IMR-90 (cell line): ENCODE measurements around the gene SNX15. TPM values are rescaled to one million over a fixed set of nuclear protein-coding genes. Genes with fewer than 3 reads are reported as not detected.

Experiments used
- ATAC-seq: fragments of 200-7000 bp; cut with Tn5 transposase; 2 replicates; pipeline ENCODE4 v1.9.1; 2020; ENCODE audit warnings: low read depth, mild to moderate bottlenecking, moderate library complexity
- BruUV-seq: library from RNA; stranded (reverse); fragments of 400-500 nt; replicated peaks from 2 replicates; lab custom pipeline; 2021; lab: Mats Ljungman, UMichigan
- CTCF ChIA-PET: fragments of 300-600 bp; formaldehyde crosslinking; extraction: SDS; loops from one replicate; lab custom pipeline; 2021; ENCODE audit warnings: antibody characterized with exemption; lab: Yijun Ruan, JAX
- POLR2A ChIA-PET: fragments of 300-600 bp; sonication (Branson Sonifier 250); formaldehyde crosslinking; loops from one replicate; lab custom pipeline; 2022; ENCODE audit warnings: antibody characterized with exemption; ENCODE audit not compliant: unreplicated experiment; lab: Charles Lee
- DNase-seq: peaks from one replicate; pipeline ENCODE4 v3.0.0; 2013
- H2AFZ ChIP-seq: replicated peaks from 2 replicates; pipeline ENCODE3; 2013; ENCODE audit warnings: low read length, mild to moderate bottlenecking; ENCODE audit not compliant: poor library complexity
- H2AK5ac ChIP-seq: 2 replicates; pipeline ENCODE4 v1.6.1; 2013; ENCODE audit warnings: low read depth, low read length, inconsistent platforms
- H2AK9ac ChIP-seq: replicated peaks from 2 replicates; pipeline ENCODE3; 2013; ENCODE audit warnings: mild to moderate bottlenecking, low read depth, low read length, moderate library complexity; ENCODE audit not compliant: poor library complexity
- H2BK120ac ChIP-seq: 2 replicates; pipeline ENCODE4 v1.6.1; 2013; ENCODE audit warnings: low read depth, low read length, inconsistent platforms
- H2BK15ac ChIP-seq: 3 replicates; pipeline ENCODE4 v1.6.1; 2013; ENCODE audit warnings: low read depth, low read length, inconsistent platforms
- H2BK20ac ChIP-seq: 2 replicates; pipeline ENCODE4 v1.6.1; 2013; ENCODE audit warnings: low read depth, mild to moderate bottlenecking, inconsistent platforms, low read length, moderate library complexity
- H2BK5ac ChIP-seq: 2 replicates; pipeline ENCODE4 v1.6.1; 2013; ENCODE audit warnings: mild to moderate bottlenecking, low read depth, low read length, inconsistent platforms; ENCODE audit not compliant: poor library complexity, severe bottlenecking
- H3K14ac ChIP-seq: replicated peaks from 2 replicates; pipeline ENCODE4 v1.6.1; 2013; ENCODE audit warnings: low read depth, low read length, inconsistent platforms
- H3K18ac ChIP-seq: 2 replicates; pipeline ENCODE4 v1.6.1; 2013; ENCODE audit warnings: low read depth, low read length, control low read depth
- H3K23ac ChIP-seq: 2 replicates; pipeline ENCODE4 v1.6.1; 2013; ENCODE audit warnings: low read depth, low read length, inconsistent platforms
- H3K27ac ChIP-seq: 2 replicates; pipeline ENCODE4 v1.5.1; 2013; ENCODE audit warnings: mild to moderate bottlenecking, control low read depth, low read length; ENCODE audit not compliant: insufficient read depth
- H3K27me3 ChIP-seq: 2 replicates; pipeline ENCODE4 v1.6.1; 2013; ENCODE audit warnings: low read length; ENCODE audit not compliant: control insufficient read depth, insufficient read depth
- H3K36me3 ChIP-seq: 2 replicates; pipeline ENCODE4 v1.6.1; 2013; ENCODE audit warnings: low read length, mixed read lengths; ENCODE audit not compliant: control insufficient read depth, insufficient read depth
- H3K4ac ChIP-seq: 2 replicates; pipeline ENCODE4 v1.6.1; 2013; ENCODE audit warnings: low read depth, low read length, inconsistent platforms
- H3K4me1 ChIP-seq: 2 replicates; pipeline ENCODE4 v1.6.1; 2013; ENCODE audit warnings: low read length, mixed read lengths; ENCODE audit not compliant: control insufficient read depth, insufficient read depth
- H3K4me2 ChIP-seq: 2 replicates; pipeline ENCODE4 v1.6.1; 2013; ENCODE audit warnings: low read depth, mild to moderate bottlenecking, control low read depth, low read length, moderate library complexity
- H3K4me3 ChIP-seq: 2 replicates; pipeline ENCODE4 v1.5.1; 2013; ENCODE audit warnings: low read depth, mild to moderate bottlenecking, control low read depth, low read length, moderate library complexity; ENCODE audit not compliant: insufficient read depth
- H3K56ac ChIP-seq: 2 replicates; pipeline ENCODE4 v1.6.1; 2013; ENCODE audit warnings: low read length, inconsistent platforms; ENCODE audit not compliant: insufficient read depth; ENCODE audit errors: extremely low read depth
- H3K79me1 ChIP-seq, 2 experiments: 2 replicates each; pipeline ENCODE4 v1.6.1; 2013; ENCODE audit warnings: low read length in 2 of 2, inconsistent platforms in 1 of 2, low read depth in 1 of 2
- H3K9ac ChIP-seq: 2 replicates; pipeline ENCODE4 v1.6.1; 2013; ENCODE audit warnings: low read depth, low read length, control low read depth
- H3K9me1 ChIP-seq: 2 replicates; pipeline ENCODE4 v1.6.1; 2013; ENCODE audit warnings: low read length, inconsistent platforms; ENCODE audit not compliant: insufficient read depth
- H3K9me3 ChIP-seq: 2 replicates; pipeline ENCODE4 v1.6.1; 2013; ENCODE audit warnings: low read length; ENCODE audit not compliant: control insufficient read depth, insufficient read depth
- H4K20me1 ChIP-seq: 2 replicates; pipeline ENCODE4 v1.6.1; 2013; ENCODE audit warnings: low read length, inconsistent platforms; ENCODE audit not compliant: insufficient read depth
- H4K5ac ChIP-seq: 2 replicates; pipeline ENCODE4 v1.6.1; 2013; ENCODE audit warnings: mild to moderate bottlenecking, low read depth, low read length, control low read depth
- H4K8ac ChIP-seq, 2 experiments: 2 replicates each; pipeline ENCODE4 v1.6.1; 2013; ENCODE audit warnings: low read depth in 2 of 2, low read length in 2 of 2, control low read depth in 1 of 2, inconsistent platforms in 1 of 2
- H4K91ac ChIP-seq: 2 replicates; pipeline ENCODE4 v1.6.1; 2013; ENCODE audit warnings: low read depth, low read length, inconsistent platforms; ENCODE audit not compliant: insufficient read depth
- BHLHE40 ChIP-seq: fragments of 150-350 bp; IDR thresholded peaks from 2 replicates; pipeline ENCODE4 v1.6.1; 2016; ENCODE audit warnings: mild to moderate bottlenecking, low read depth, low read length
- CEBPB ChIP-seq: IDR thresholded peaks from 2 replicates; pipeline ENCODE4 v1.6.1; 2012; ENCODE audit warnings: low read depth, low read length, improper control_type of control experiment
- CHD1 ChIP-seq: IDR thresholded peaks from 2 replicates; pipeline ENCODE4 v1.6.1; 2012; ENCODE audit warnings: low read depth, low read length, improper control_type of control experiment
- CTCF ChIP-seq: conservative IDR thresholded peaks from 2 replicates; pipeline ENCODE4 v1.5.1; 2012; ENCODE audit warnings: mild to moderate bottlenecking, low read depth, low read length, improper control_type of control experiment
- FOS ChIP-seq: fragments of 150-350 bp; IDR thresholded peaks from 2 replicates; pipeline ENCODE4 v1.6.1; 2016; ENCODE audit warnings: low read depth, low read length
- MAFK ChIP-seq: IDR thresholded peaks from 2 replicates; pipeline ENCODE4 v1.6.1; 2012; ENCODE audit warnings: low read depth, low read length, improper control_type of control experiment
- MAZ ChIP-seq: IDR thresholded peaks from 2 replicates; pipeline ENCODE4 v1.6.1; 2012; ENCODE audit warnings: low read depth, mild to moderate bottlenecking, low read length, improper control_type of control experiment, moderate library complexity, borderline replicate concordance
- MXI1 ChIP-seq: IDR thresholded peaks from 2 replicates; pipeline ENCODE4 v1.6.1; 2012; ENCODE audit warnings: low read depth, mild to moderate bottlenecking, low read length, moderate library complexity, borderline replicate concordance
- POLR2A ChIP-seq: IDR thresholded peaks from 2 replicates; pipeline ENCODE4 v1.6.1; 2012; ENCODE audit warnings: mild to moderate bottlenecking, low read depth, low read length
- RAD21 ChIP-seq: IDR thresholded peaks from 2 replicates; pipeline ENCODE4 v1.6.1; 2012; ENCODE audit warnings: low read length, improper control_type of control experiment
- RCOR1 ChIP-seq: IDR thresholded peaks from 2 replicates; pipeline ENCODE4 v1.6.1; 2012; ENCODE audit warnings: mild to moderate bottlenecking, low read length, improper control_type of control experiment; ENCODE audit not compliant: insufficient replicate concordance
- RFX5 ChIP-seq: IDR thresholded peaks from 2 replicates; pipeline ENCODE4 v1.8.0; 2012; ENCODE audit warnings: low read depth, mild to moderate bottlenecking, low read length, moderate library complexity
- SMC3 ChIP-seq: fragments of 150-350 bp; IDR thresholded peaks from 2 replicates; pipeline ENCODE4 v1.6.1; 2016; ENCODE audit warnings: low read depth, mild to moderate bottlenecking, antibody characterized with exemption, low read length, moderate library complexity
- USF2 ChIP-seq: fragments of 150-350 bp; IDR thresholded peaks from 2 replicates; pipeline ENCODE4 v1.6.1; 2017; ENCODE audit warnings: mild to moderate bottlenecking, antibody characterized with exemption, low read length, low read depth
- WGBS, 2 experiments: methylation state at CpG; one replicate each; pipeline versions ENCODE4 v1.1.5 to v1.1.7; 2013; ENCODE audit warnings: missing lambda C conversion rate in 2 of 2; ENCODE audit not compliant: insufficient read length in 1 of 2; ENCODE audit errors: extremely low coverage in 2 of 2; 5-methylcytosine and 5-hydroxymethylcytosine counted together
- dilution Hi-C: fragments of 300-500 bp; cut with HindIII; formaldehyde crosslinking; loops from one replicate; pipeline ENCODE4 v1.14.3; 2018; ENCODE audit warnings: low sequenced_read_pairs; ENCODE audit not compliant: unreplicated experiment
- in situ Hi-C: fragments of 300-500 bp; cut with MboI; formaldehyde crosslinking; loops from 3 replicates; pipeline ENCODE4 v1.14.3; 2019; ENCODE audit warnings: low sequenced_read_pairs, inconsistent platforms, mixed read lengths
- intact Hi-C: fragments of 100-400 bp; cut with micrococcal nuclease; formaldehyde crosslinking; loops from 2 replicates; pipeline ENCODE4 v1.10.0; 2022
- polyA plus RNA-seq, 3 experiments: library from polyadenylated mRNA; depleted of rRNA; stranded (reverse); fragments of >200 nt; gene quantifications; 2 replicates each; pipeline ENCODE4 v1.2.3, GENCODE V29; 2012; ENCODE audit warnings: low replicate concordance in 1 of 3
- total RNA-seq: library from RNA; depleted of rRNA; stranded (reverse); fragments of >200 nt; gene quantifications from 2 replicates; pipeline ENCODE4 v1.2.3, GENCODE V29; 2012
- TF ChIP-seq, protein P1 (sequence below): fragments of 150-350 bp; IDR thresholded peaks from 2 replicates; pipeline ENCODE4 v1.6.1; 2016; ENCODE audit warnings: low read depth, mild to moderate bottlenecking, low read length, moderate library complexity, borderline replicate concordance

The SNX15 gene
- total and polyA plus RNA-seq, 2 of the 4 experiments (the other 2 are of a cell fraction): 9.0 to 16.3 TPM

DNA sequence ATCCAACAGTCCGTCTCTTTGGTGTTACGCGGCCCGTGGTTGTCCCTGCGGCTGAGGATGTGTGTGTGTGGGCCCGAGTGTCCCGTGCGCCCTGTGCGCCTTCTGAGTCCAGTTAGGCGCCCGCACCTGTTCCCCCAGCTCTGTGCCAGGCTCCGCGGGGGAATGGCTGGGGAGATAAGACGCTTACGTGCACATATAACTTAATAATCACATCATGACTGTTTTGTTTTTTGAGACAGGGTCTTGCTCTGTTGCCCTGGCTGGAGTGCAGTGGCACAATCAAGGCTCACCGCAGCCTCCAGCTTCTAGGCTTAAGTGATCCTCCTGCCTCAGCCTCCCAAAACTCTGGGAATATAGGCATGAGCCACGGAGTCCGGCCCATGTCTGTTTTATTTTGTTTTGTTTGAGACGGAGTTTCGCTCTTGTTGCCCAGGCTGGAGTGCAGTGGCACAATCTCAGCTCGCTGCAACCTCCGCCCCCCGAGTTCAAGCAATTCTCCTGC, 12.5 kb upstream of the SNX15 start:
- Histone ChIP-seq H2AK9ac (peak overlapping the region; percentile 98), H3K56ac (0 out of 2 replicates have a peak overlapping the region, but pooled peaks have one; percentile 12), H2BK20ac (no peak overlapping the region), H3K4ac (peak overlapping the region; percentile 85), H2BK15ac (no peak overlapping the region), H3K27me3 (no peaks in the 10 kb centered on the region), H4K5ac (peak overlapping the region; percentile 46), H3K36me3 (peaks cover 7% of the 10 kb centered on the region; the same call in 1 of the 2 replicates), H4K91ac (no peak overlapping the region; the same call in 1 of the 2 replicates), H3K14ac (peak overlapping the region; percentile 3; the same call in 1 of the 2 replicates), H4K8ac (peak overlapping the region; percentile 68 to 97; a peak in 3 of 4 replicates), H3K9me1 (peaks cover 19% of the 10 kb centered on the region), H3K9ac (peak overlapping the region; percentile 74), H3K23ac (peak overlapping the region; percentile 63), H3K27ac (peak overlapping the region; percentile 51), H3K4me2 (peak overlapping the region; percentile 71), H4K20me1 (no peaks in the 10 kb centered on the region), H2BK120ac (peak overlapping the region; percentile 62; the same call in 1 of the 2 replicates), H3K4me3 (peak overlapping the region; percentile 57), H2AK5ac (peak overlapping the region; percentile 56), H2BK5ac (peak overlapping the region; percentile 74), H3K18ac (no peak overlapping the region), H3K9me3 (no peaks in the 10 kb centered on the region), H2AFZ (peak overlapping the region; percentile 98), H3K4me1 (peaks cover 5% of the 10 kb centered on the region), H3K79me1 (peaks cover 15 to 41% of the 10 kb centered on the region in 2 experiments)
- 100% methylated on average over 3 of the region's 23 CpGs; no CpG with 5 or more reads in 1 of the 2 experiments for WGBS, 2 experiments
- in situ Hi-C loops: no loop called here
- ChIA-PET CTCF (interaction anchor here (1.1 to 1.6 kb wide), 3 partner anchors 10 to 168 kb away, joined by 3 to 5 read pairs (median 4); no protein-coding TSS in a partner anchor), POLR2A (interaction anchor here (0.5 kb wide), 1 partner anchor 1452 kb away, joined by 3 read pairs; no protein-coding TSS in a partner anchor)
- ATAC-seq (no peak), DNase-seq (no peak)
- dilution Hi-C loops: no loop called here
- intact Hi-C loops: loop anchor here (1.0 to 2.0 kb wide), 2 partner anchors 166 to 228 kb away; no protein-coding TSS in a partner anchor
- BruUV-seq: no TSS peak
- TF ChIP-seq RAD21 (no peak), CEBPB (no peak), MXI1 (no peak), RFX5 (no peak), BHLHE40 (no peak), RCOR1 (no peak), SMC3 (no peak), MAZ (no peak), CHD1 (no peak), CTCF (no peak), MAFK (no peak), POLR2A (no peak), FOS (no peak), USF2 (no peak)
- TF ChIP-seq, protein P1, sequence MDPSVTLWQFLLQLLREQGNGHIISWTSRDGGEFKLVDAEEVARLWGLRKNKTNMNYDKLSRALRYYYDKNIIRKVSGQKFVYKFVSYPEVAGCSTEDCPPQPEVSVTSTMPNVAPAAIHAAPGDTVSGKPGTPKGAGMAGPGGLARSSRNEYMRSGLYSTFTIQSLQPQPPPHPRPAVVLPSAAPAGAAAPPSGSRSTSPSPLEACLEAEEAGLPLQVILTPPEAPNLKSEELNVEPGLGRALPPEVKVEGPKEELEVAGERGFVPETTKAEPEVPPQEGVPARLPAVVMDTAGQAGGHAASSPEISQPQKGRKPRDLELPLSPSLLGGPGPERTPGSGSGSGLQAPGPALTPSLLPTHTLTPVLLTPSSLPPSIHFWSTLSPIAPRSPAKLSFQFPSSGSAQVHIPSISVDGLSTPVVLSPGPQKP: no peak
